ENCODE measurements around the gene SERAC1.

The SERAC1 gene

DNA sequence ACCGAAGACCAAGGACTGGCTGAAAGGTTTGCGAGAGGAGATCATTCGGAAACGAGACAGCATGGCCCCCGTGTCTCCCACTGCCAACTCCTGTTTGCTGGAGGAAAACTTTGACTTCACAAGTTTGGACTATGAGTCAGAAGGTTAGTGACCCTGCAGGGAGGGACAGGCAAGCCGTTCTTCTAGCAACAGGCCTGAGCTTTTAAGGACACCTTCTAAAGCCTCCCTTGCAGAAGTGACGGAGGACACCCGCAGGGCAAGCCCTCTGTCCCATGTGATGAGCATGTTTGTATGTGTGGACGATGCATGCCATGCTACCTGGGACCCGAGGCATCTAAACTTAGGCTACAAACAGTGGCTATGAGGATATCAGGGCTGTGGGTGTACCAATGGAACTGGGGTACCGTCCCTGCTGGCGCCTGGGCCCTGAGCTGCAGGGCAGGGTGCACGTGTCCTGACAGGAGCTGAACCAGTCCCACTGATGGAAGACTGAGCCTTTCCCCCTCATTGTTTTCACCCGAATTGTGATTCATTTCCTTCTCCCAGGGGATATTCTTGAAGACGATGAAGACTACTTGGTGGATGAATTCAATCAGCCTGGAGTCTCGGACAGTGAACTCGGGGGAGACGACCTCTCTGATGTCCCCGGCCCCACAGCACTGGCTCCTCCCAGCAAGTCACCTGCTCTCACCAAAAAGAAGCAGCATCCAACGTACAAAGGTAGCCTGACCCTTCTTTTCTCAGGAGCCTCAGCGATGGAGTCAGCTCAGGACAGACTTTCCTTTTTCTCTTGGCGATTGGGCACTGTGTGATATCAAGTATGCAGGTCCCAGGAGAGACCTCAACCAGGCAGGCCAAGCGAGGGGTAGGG lies 84.4 kb downstream of the SERAC1 start:
- Histone ChIP-seq H2AFZ (ENCODE audit: low read depth) (no peak overlapping the region), H3K4me1 (ENCODE audit: low read depth, poor library complexity, severe bottlenecking) (peaks cover 23% of the 10 kb centered on the region), H3K36me3 (ENCODE audit: insufficient read depth) (no peaks in the 10 kb centered on the region), H3K27me3 (ENCODE audit: insufficient read depth, low read depth) (no peaks in the 10 kb centered on the region), H4K20me1 (ENCODE audit: insufficient read depth) (no peaks in the 10 kb centered on the region), H3K27ac (no peak overlapping the region), H3K79me2 (ENCODE audit: insufficient read depth, low read depth) (no peaks in the 10 kb centered on the region), H3K4me3 (IDR thresholded peaks at IDR 0.05; ENCODE audit: insufficient read depth, low read depth, low read length) (no peak overlapping the region), H3K9ac (no peak overlapping the region), H3K4me2 (no peak overlapping the region)
- no peak for TF ChIP-seq CTCF (conservative IDR thresholded peaks at IDR 0.05; ENCODE audit: low read depth, low read length)

GRCh38 chr6:158081657-158081935 lies 86.5 kb downstream of the SERAC1 start:
- no peaks in the 10 kb centered on the region for H3K36me3 ChIP-seq (ENCODE audit: insufficient read depth)
- no peaks in the 10 kb centered on the region for H3K27me3 ChIP-seq (ENCODE audit: insufficient read depth, low read depth)
- H3K9ac ChIP-seq, result no peak overlapping the region
- no peak overlapping the region for H3K27ac ChIP-seq
- H3K4me2 ChIP-seq, result no peak overlapping the region
- peaks cover 13% of the 10 kb centered on the region for H3K4me1 ChIP-seq (ENCODE audit: low read depth, poor library complexity, severe bottlenecking)
- H4K20me1 ChIP-seq (ENCODE audit: insufficient read depth), result no peaks in the 10 kb centered on the region
- no peak overlapping the region for H2AFZ ChIP-seq (ENCODE audit: low read depth)
- no peak for TF ChIP-seq CTCF (conservative IDR thresholded peaks at IDR 0.05; ENCODE audit: low read depth, low read length)
- H3K4me3 ChIP-seq (IDR thresholded peaks at IDR 0.05; ENCODE audit: insufficient read depth, low read depth, low read length), result no peak overlapping the region
- no peaks in the 10 kb centered on the region for H3K79me2 ChIP-seq (ENCODE audit: insufficient read depth, low read depth)

DNA sequence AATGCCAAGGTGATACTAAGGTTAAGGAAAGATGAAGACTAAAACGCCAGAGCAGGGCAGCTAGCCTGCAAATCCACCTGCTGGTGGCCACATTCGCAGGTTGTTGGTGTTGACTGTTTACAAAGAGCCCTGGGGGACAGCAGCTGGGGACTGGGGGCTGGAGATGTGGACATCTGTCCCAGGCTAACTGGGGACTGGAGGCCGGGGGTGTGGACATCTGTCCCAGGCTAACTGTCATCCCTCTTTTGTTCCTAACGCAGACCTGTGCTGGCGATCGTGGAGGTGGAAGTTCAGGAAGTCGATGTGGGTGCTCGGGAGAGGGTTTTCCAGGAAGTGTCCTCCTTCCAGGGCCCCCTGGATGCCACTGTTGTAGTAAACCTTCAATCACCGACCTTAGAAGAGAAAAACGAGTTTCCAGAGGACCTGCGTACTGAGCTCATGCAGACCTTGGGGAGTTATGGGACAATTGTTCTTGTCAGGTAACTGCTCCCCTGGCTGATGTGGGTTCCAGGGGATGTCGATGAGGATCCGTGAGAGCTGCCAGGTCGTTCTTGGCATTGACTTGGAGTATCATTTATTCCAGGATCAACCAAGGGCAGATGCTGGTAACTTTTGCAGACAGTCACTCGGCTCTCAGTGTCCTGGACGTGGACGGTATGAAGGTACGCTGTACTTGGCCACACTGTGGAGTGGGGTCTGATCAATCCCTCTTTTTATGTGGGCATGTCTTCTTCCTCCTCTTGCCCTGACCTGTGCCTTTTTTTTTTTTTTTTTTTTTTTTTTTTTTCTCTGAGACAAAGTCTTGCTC lies 87.0 kb downstream of the SERAC1 start:
- Histone ChIP-seq H3K9ac (no peak overlapping the region), H3K36me3 (ENCODE audit: insufficient read depth) (no peaks in the 10 kb centered on the region), H3K79me2 (ENCODE audit: insufficient read depth, low read depth) (no peaks in the 10 kb centered on the region), H3K4me2 (no peak overlapping the region), H3K27me3 (ENCODE audit: insufficient read depth, low read depth) (no peaks in the 10 kb centered on the region), H3K4me3 (IDR thresholded peaks at IDR 0.05; ENCODE audit: insufficient read depth, low read depth, low read length) (no peak overlapping the region), H3K4me1 (ENCODE audit: low read depth, poor library complexity, severe bottlenecking) (peaks cover 7% of the 10 kb centered on the region), H3K27ac (no peak overlapping the region), H2AFZ (ENCODE audit: low read depth) (no peak overlapping the region), H4K20me1 (ENCODE audit: insufficient read depth) (no peaks in the 10 kb centered on the region)
- TF ChIP-seq CTCF (conservative IDR thresholded peaks at IDR 0.05; ENCODE audit: low read depth, low read length), result no peak

DNA sequence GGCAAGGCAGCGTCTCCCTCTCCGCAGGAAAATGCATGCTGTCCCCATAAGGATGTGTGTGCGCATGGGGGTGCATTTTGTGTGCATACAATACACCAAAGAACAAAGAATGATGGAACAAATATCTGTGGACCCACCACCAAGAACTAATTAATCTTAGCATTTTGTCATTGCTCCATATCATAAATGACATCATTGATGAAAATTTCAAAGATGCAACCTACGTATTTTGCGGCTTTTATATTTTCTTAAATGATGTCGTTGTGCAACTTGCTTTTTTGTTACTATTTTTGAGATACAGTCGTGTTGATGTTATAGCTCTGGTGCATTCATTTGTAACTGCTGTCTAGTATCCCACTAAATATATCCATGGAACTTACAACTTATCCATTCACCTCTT lies 89.7 kb downstream of the SERAC1 start:
- H3K4me3 ChIP-seq (IDR thresholded peaks at IDR 0.05; ENCODE audit: insufficient read depth, low read depth, low read length), result no peak overlapping the region
- H3K9ac ChIP-seq, result no peak overlapping the region
- no peak for TF ChIP-seq CTCF (conservative IDR thresholded peaks at IDR 0.05; ENCODE audit: low read depth, low read length)
- H2AFZ ChIP-seq (ENCODE audit: low read depth), result no peak overlapping the region
- H3K27ac ChIP-seq, result no peak overlapping the region
- H4K20me1 ChIP-seq (ENCODE audit: insufficient read depth), result no peaks in the 10 kb centered on the region
- no peaks in the 10 kb centered on the region for H3K27me3 ChIP-seq (ENCODE audit: insufficient read depth, low read depth)
- H3K79me2 ChIP-seq (ENCODE audit: insufficient read depth, low read depth), result no peaks in the 10 kb centered on the region
- no peak overlapping the region for H3K4me2 ChIP-seq
- no peaks in the 10 kb centered on the region for H3K4me1 ChIP-seq (ENCODE audit: low read depth, poor library complexity, severe bottlenecking)
- H3K36me3 ChIP-seq (ENCODE audit: insufficient read depth), result no peaks in the 10 kb centered on the region

All from KMS-11 (cell line).